ENCODE results near the gene ZNF786. TPM values are rescaled to one million over a fixed set of nuclear protein-coding genes. Genes with fewer than 3 reads are reported as not detected.

ZNF786 gene
- total RNA-seq, 1 experiment from 2014 or later: 8.5 TPM

- CTCF ChIA-PET: interaction anchor here (1.1 to 4.5 kb wide), 3 partner anchors 22 to 69 kb away, joined by 3 to 28 read pairs (median 3); partner anchors contain the start of genes ZNF282 and ZNF398
- peaks cover 10 to 27% of the 10 kb centered on the region in 2 experiments for H3K4me1 ChIP-seq (ENCODE audit: control insufficient read depth in 1 of 2, insufficient read depth in 2 of 2, low read length in 2 of 2)
- peak within 1 kb of the TSS; percentile 91 for H3K9ac ChIP-seq (ENCODE audit: low read length)
- peak within 1 kb of the TSS; percentile 96 for H3K27ac ChIP-seq (ENCODE audit: low read depth, low read length)
- DNase-seq (ENCODE audit: low read depth, low spot score) (peak; percentile 85), ATAC-seq (peak; percentile 85)
- peak within 1 kb of the TSS; percentile 96 for H3K4me2 ChIP-seq (ENCODE audit: low read length)
- POLR2A ChIA-PET: interaction anchor here (0.7 to 1.5 kb wide), 5 partner anchors 13 to 60 kb away, joined by 3 to 5 read pairs (median 3); partner anchors contain the start of gene ZNF398
- H3K9me3 ChIP-seq (ENCODE audit: control insufficient read depth in 1 of 2, insufficient read depth in 1 of 2, low read depth in 1 of 2, low read length in 2 of 2): peaks cover 0 to 9% of the 10 kb centered on the region in 2 experiments; a peak in 2 of 4 replicates
- H4K20me1 ChIP-seq (ENCODE audit: insufficient read depth): peaks cover 4% of the 10 kb centered on the region; the same call in 1 of the 2 replicates
- peak within 1 kb of the TSS; percentile 83 to 97 for H3K4me3 ChIP-seq (replicated peaks in 1 of 2; ENCODE audit: low read depth in 1 of 2, low read length in 2 of 2)
- intact Hi-C loops (cut with micrococcal nuclease): loop anchor here (1.0 to 2.0 kb wide), 2 partner anchors 21 to 61 kb away; partner anchors contain the start of gene ZNF398
- H3K36me3 ChIP-seq (ENCODE audit: control insufficient read depth in 1 of 2, insufficient read depth in 2 of 2, low read length in 2 of 2): peaks cover 0 to 11% of the 10 kb centered on the region in 2 experiments; a peak in 3 of 4 replicates
- no peaks in the 10 kb centered on the region for H3K9me2 ChIP-seq (ENCODE audit: insufficient read depth)
- H2AFZ ChIP-seq (ENCODE audit: low read depth, low read length, poor library complexity, severe bottlenecking): peak within 1 kb of the TSS; percentile 17
- no peaks in the 10 kb centered on the region for H3K27me3 ChIP-seq (ENCODE audit: insufficient read depth, low read length)
- RAD21 ChIA-PET (ENCODE audit: low non-redundant PET in 1 of 2, low total read pairs in 2 of 2, uncharacterized antibody in 2 of 2, unreplicated experiment in 2 of 2): no interaction called here
- H3K79me2 ChIP-seq (ENCODE audit: insufficient read depth, low read length): peaks cover 26% of the 10 kb centered on the region
- BruUV-seq (replicated peaks): no TSS peak
- TF ChIP-seq EGR1 (IDR thresholded peaks at IDR 0.05; ENCODE audit: low read depth) (no peak), SIN3A (IDR thresholded peaks at IDR 0.05; ENCODE audit: low read depth) (peak; percentile 97), ZBTB33 (IDR thresholded peaks at IDR 0.05; ENCODE audit: extremely low read depth, insufficient replicate concordance, low read length) (peak; percentile 78), CTCF (IDR thresholded peaks at IDR 0.05 in 2 of 3, conservative IDR thresholded peaks at IDR 0.05 in 1 of 3; ENCODE audit: borderline replicate concordance in 1 of 3, insufficient read depth in 1 of 3, low read depth in 2 of 3, low read length in 2 of 3) (peak; percentile 85 to 95 (median 94)), EZH2 (IDR thresholded peaks at IDR 0.05) (no peak), RAD21 (IDR thresholded peaks at IDR 0.05; ENCODE audit: low read depth) (peak; percentile 49; the same call in 1 of the 2 replicates), ATF3 (IDR thresholded peaks at IDR 0.05) (no peak), TCF7L2 (IDR thresholded peaks at IDR 0.05; ENCODE audit: borderline replicate concordance, extremely low read depth, insufficient read depth, insufficient read length) (no peak), POLR2AphosphoS5 (IDR thresholded peaks at IDR 0.05; ENCODE audit: low read depth, low read length) (peak; percentile 97), SRF (IDR thresholded peaks at IDR 0.05; ENCODE audit: low read depth) (no peak), REST (IDR thresholded peaks at IDR 0.05; ENCODE audit: low read depth) (no peak), CBX3 (IDR thresholded peaks at IDR 0.05; ENCODE audit: low read depth) (no peak), ZNF274 (IDR thresholded peaks at IDR 0.05; ENCODE audit: low read depth, low read length) (no peak), CEBPB (IDR thresholded peaks at IDR 0.05; ENCODE audit: low read depth) (no peak), POLR2A (IDR thresholded peaks at IDR 0.05; ENCODE audit: borderline replicate concordance, extremely low read depth, insufficient read depth, insufficient read length) (peak; percentile 90), SP1 (IDR thresholded peaks at IDR 0.05; ENCODE audit: low read depth) (peak; percentile 65), FOSL1 (IDR thresholded peaks at IDR 0.05; ENCODE audit: low read depth) (no peak), ELF1 (IDR thresholded peaks at IDR 0.05; ENCODE audit: borderline replicate concordance, low read depth) (peak; percentile 77; the same call in 1 of the 2 replicates), ZFX (IDR thresholded peaks at IDR 0.05) (peak; percentile 97)
Measured at GRCh38 chr7:149125863-149126661, 35.5 kb upstream of the ZNF786 start, which contains the start of gene ZNF425. Gene ZNF425 (minus strand): TSS chr7:149126324. CDS start chr7:149126213, 111 bp downstream.

Data from HCT116 (cell line).